Gastroesophageal sphincter (tissue), 3 donors: ENCODE measurements around the gene PHLPP1.

Experiments
- EP300 ChIP-seq: sonication (generic); formaldehyde crosslinking; IDR thresholded peaks from one replicate; pipeline ENCODE4 v1.6.1; 2017; ENCODE audit warnings: antibody characterized with exemption, mild to moderate bottlenecking
- TF ChIP-seq, protein P1 (sequence below), 4 experiments: fragments of 200-600 bp in 2 of 4; fragments of 450-650 bp in 2 of 4; sonication (generic) in 1 of 4; IDR thresholded peaks; one replicate each; pipeline ENCODE4 v1.5.1; 2017 to 2019; ENCODE audit warnings: antibody characterized with exemption in 4 of 4, mild to moderate bottlenecking in 2 of 4, moderate library complexity in 2 of 4

- no peak for TF ChIP-seq EP300
- TF ChIP-seq, protein P1, sequence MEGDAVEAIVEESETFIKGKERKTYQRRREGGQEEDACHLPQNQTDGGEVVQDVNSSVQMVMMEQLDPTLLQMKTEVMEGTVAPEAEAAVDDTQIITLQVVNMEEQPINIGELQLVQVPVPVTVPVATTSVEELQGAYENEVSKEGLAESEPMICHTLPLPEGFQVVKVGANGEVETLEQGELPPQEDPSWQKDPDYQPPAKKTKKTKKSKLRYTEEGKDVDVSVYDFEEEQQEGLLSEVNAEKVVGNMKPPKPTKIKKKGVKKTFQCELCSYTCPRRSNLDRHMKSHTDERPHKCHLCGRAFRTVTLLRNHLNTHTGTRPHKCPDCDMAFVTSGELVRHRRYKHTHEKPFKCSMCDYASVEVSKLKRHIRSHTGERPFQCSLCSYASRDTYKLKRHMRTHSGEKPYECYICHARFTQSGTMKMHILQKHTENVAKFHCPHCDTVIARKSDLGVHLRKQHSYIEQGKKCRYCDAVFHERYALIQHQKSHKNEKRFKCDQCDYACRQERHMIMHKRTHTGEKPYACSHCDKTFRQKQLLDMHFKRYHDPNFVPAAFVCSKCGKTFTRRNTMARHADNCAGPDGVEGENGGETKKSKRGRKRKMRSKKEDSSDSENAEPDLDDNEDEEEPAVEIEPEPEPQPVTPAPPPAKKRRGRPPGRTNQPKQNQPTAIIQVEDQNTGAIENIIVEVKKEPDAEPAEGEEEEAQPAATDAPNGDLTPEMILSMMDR (IDR thresholded peaks at IDR 0.05) = no peak
Measured at GRCh38 chr18:62883937-62884735, 168.8 kb downstream of the PHLPP1 start.
